DMS79 (cell line): ENCODE results near the gene PSMC6.
"Not testable (repeated sequence)": the region's sequence is repeated elsewhere in the genome, so short reads cannot be mapped to it uniquely, and the experiment has no call there.

ENCODE experiments used
- DNase-seq: peaks from one replicate; lab custom pipeline; 2025; lab: John Stamatoyannopoulos, UW

PSMC6 gene

DNA sequence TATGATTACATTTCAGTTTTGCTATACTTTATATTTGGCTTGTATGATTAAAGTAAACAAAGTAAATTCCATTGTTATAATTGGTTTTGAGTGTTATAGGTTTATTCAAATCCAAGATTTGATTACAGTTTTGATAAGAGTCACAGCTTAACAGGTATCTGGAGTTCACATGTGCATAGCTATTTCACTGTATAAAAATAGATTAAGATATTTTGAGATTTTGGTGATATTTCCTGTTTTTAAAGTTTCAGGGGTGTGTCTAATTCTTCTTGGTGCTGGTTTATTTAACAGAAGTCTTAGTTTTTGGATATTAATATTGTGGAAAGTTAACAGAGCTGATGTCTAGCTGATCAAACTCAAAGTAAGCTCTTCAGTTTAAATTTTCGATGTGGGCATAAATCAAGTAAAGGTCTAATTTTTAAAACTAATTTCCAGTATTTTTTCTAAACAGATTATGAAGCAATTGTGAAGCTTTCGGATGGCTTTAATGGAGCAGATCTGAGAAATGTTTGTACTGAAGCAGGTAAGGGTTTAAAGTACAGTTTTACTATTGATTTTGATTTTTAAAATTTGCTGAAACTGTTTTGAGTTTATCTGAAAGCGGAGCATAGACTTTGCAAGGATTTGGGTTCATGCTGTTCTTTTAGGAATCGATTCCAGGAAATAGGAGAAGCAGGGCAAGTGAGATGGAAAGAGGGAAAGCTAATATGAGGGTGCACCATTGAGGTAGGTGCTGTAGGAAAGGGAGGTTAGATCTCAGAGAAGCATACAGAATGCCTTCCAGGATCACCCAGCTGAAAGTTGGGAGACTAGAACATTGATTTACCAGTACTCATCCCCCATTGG is 16.7 kb downstream of the PSMC6 start:
- DNase-seq, result no peak

DNA sequence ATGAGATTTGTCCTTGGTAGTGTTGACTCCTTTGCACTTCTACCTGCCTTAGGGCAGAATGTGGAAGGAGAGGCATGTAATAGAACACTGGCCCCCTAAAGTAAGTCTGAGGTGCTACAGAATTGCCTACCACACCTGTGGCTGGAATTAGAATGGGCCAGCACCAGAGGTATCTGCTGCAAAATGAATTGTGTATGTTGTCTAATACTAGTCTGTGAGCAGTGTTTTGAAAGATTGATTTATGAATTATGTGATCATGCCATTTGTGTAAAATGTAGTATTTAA is 17.3 kb downstream of the PSMC6 start:
- DNase-seq, result no peak

DNA sequence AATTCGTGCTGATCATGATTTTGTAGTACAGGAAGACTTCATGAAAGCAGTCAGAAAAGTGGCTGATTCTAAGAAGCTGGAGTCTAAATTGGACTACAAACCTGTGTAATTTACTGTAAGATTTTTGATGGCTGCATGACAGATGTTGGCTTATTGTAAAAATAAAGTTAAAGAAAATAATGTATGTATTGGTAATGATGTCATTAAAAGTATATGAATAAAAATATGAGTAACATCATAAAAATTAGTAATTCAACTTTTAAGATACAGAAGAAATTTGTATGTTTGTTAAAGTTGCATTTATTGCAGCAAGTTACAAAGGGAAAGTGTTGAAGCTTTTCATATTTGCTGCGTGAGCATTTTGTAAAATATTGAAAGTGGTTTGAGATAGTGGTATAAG is 20.5 kb downstream of the PSMC6 start:
- DNase-seq, result not testable (repeated sequence)

DNA sequence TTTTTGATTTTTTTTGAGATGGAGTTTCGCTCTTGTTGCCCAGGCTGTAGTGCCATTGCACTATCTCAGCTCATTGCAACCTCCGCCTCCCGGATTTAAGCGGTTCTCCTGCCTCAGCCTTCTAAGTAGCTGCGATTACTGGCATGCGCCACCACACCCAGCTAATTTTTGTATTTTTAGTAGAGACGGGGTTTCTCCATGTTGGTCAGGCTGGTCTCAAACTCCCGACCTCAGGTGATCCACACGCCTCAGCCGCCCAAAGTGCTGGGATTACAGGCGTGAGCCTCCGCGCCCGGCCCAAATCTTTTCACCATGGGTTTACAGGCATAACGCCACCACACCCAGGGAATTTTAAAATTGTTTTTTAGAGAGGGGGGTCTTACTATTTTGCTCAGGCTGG is 22.0 kb downstream of the PSMC6 start:
- DNase-seq, result not testable (repeated sequence)

DNA sequence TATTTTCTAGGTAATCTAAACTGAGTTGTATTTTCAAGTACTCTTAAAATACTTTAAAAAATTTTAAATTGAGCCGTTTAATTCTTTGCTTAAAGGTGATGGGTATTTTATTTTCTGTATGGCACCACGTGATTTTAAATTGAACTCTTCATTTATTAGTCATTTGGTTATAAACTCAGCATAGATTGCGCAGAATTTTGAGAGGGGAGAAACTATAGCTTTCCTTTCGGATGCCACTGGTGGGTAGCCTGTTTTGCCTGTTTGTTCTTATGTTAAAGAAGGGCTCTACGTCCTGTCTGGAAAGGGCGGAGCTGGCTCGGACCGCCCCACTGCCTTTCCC is 22.6 kb downstream of the PSMC6 start:
- no peak for DNase-seq

DNA sequence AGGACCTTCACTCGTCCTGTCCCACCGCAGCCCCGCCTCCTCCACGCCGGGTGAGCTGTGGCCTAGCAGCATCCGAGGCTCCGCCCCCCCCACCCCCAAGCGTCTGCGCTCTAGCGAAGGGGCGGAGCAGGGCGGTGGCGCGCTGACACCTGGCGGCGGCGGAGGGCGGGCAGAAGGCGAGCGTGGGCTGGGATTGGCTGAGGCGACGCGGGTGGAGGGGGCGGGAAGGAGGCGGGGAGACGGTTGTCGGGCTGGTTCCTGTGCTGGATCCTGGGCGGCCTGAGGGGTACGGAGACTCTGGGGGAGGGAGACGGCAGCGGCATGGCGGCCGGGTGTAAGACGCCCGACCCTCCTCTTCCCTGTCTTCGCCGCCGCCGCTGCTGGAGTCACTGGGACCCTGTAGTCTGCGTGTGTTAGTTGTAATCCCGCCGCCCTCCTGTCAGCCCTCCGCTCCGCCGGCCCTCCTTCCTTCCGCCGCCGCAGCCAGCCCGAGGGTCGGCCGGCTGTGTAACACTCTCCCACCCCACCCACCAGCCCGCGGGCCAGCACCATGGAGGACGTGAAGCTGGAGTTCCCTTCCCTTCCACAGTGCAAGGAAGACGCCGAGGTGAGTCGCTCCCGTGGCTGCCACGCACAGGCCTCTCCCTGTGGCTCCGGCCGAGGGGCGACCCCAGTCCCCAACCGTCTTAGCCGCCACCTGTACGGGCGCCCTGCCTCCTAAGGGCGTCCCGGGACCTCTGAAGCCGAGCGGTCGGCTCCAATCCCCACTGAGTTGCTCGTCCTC is 23.1 kb downstream of the PSMC6 start, which contains the start of gene STYX:
Gene STYX, plus strand, starts transcription at position 242 of the 784 bp plus-strand sequence. Its CDS starts 309 bp downstream, at position 551.
- peak; percentile 99 for DNase-seq

DNA sequence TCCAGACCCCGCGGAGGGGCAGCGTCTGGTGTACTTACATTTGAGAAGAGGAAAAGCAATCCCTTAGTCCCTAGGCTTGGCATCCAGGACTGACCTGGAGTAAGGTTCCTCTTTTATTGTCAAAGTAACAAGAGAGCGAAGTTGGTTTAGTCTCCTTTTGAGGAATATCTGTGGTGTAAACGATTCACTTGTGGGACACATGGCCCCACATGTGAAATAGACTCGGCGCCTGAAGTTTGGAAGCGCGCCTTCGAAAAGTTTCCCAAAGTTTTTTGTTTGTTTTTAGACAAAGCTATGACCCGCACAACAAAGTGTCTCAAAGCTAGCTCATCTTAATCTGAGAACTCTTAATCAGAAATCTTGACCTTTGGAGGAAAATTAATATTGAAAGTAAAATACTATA is 23.7 kb downstream of the PSMC6 start:
- peak; percentile 16 for DNase-seq

DNA sequence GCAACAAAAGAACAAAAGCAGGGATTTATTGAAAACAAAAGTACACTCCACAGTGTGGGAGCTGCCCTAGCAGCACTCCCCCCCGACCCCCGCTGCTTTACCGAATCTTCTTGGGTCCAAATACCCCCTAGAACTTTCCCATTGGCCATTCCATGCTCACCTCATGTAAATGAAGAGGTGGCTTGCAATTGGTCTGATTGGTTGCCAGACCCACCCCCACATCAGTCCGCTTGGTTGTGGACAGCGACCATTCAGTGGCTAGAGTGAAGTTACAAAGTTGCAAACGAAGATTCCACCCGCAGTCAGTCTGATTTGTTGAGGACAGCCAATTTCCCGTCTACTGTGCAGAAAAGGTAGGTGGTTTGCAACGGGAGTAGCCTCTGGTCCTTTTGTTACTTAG is 26.8 kb downstream of the PSMC6 start:
- no peak for DNase-seq

DNA sequence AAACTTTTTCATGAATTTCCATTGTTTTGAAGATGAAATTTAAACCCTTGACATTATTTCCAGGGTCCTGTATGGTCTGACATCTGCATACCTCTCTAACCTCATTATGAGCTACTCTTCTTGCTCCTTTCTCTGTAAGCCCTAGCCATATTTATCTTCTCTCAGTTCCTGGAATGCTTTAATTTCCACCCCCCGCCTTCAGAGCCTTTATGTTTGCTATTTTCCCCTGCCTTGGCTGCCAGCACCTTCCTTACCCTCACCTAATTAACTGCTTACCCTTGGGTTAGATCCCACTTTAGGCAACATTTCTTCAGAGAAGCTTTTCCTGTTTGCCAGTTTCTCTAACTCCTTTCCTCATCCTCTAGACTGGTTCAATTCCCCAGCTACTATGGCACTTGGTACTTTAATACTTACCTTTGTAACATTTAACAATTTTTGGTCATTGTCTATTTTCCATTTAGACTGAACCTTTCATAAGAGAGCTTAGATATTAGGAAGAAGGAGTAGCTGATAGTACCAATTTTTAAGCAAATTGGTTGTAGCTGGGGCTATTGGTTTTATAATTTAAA is 29.0 kb downstream of the PSMC6 start:
- DNase-seq, result no peak

DNA sequence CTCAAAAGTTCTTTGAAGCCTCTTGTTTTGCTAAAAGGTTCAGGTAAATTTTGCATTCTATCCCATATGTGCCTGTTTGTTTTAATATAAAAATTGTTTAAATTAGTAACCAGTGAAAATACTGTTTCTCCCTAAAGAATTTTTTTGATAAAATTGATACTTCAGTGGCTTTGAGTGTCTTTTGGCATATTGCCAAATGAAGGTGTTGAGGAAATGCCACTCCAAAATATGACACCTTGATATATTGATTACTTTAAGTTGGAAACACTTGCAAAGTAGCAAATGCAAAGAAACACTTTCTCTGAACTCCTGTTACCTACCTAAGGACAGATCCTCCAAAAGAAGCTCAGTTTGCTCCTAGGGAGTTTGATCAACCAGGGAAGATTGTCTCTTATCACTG is 31.4 kb downstream of the PSMC6 start:
- DNase-seq, result no peak

DNA sequence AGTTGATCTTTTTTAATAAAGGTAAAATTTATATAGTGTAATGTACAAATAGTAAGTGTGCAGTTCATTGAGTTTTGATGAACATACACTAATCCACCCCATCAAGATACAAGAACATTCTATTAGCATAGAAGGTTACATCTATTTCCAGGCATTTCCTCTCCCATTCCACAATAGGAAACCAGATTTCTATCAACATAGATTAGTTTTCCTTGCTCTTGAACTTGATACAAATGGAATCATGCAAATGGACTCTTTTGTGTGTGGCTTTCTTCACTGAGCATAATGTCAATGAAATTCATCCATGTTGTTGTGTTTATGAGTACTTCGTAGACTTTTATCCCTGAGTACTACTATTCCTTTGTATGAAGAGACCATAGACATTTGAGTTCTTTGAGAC is 33.8 kb downstream of the PSMC6 start:
- no peak for DNase-seq

DNA sequence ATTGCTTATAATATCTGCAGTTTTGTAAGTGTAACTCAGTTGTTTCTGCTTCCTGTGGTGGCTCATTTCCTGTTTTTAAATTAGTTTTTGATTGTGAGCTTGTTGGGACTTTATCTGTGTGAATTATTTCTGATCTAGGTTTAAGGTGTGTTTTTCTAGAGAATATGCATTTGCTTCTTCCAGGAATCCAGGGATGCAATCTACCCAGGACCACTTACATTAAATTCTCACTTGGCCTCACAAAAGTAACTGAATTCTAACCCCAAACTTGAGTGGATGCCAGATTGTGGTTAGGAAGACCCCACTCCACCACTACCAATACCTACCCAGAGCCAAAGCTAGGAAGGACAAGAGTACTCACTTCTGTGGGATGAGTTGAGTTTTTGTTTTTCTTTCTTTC is 34.9 kb downstream of the PSMC6 start:
- no peak for DNase-seq

DNA sequence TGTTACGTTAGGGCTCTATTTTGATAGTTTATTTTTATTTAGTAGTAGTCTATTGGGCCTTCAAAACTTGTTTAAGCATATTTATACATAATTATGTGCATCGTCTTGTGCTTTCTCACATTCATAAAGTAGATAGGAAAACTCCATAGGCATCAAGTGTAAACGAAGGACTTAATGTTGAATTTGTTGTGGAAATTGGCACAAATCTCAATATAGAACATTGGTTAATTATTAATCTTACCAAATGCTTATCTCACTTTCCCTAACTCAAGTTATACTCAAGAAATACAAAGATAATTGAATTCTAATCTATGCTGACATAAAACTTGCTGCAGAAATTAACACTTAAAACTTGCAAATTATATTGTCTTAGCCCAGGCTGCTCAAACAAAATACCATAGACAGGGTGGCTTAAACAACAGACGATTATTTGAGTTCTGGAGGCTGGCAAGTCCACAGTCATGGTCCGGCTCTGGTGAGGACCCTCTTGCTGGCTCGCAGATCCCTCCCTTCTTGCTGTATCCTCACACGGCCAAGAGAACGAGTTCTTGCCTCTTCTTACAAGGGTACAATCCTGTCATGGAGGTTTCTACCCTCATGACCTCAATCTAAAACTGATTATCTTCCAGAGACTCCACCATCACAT is 41.8 kb downstream of the PSMC6 start:
- no peak for DNase-seq

DNA sequence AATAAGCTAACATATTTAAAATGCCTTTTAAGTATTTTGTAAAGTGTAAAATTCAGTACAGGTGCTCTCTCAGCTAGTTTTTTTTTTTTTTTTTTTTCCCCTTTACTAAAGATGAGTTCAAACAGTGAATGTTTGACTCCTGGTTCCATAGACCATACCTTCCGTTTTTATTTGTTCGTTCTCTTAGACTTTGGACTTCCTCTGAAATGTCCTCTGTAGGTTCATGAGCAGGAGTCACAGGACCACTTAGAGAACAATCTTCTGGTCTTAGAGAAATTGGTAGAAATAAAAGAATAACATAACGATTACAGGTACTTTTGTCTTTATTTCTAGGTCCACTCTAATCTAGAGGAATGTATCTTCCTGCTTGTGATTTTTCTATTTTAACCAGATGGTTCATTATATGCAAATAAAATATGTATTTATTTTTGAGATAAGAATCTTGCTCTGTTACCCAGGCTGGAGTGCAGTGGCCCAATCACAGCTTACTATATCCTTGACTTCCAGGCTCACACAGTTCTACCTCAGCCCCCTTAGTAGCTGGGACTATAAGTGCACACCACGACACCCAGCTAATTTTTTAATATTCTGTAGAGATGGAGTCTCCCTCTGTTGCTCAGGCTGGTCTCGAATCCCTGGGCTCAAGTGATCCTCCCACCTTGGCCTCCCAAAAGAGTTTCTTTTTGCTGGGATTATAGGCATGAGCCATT is 48.8 kb downstream of the PSMC6 start:
- no peak for DNase-seq

DNA sequence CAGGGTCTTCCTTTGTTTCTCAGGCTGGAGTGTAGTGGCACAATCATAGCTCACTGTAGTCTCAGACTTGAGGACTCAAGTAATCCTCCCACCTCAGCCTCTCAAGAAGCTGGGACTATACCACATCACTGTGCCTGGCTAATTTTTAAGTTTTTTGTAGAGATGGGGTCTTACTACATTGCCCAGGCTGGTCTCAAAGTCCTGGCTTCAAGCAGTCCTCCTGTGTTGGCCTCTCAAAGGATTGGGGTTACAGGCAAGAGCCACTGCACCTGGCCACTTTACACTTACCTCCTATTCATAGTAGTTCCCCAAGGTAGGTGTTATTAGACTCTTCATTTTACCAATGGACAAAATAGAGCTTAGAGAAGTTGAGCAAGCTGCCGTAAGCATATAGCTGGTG is 52.1 kb downstream of the PSMC6 start:
- no peak for DNase-seq

DNA sequence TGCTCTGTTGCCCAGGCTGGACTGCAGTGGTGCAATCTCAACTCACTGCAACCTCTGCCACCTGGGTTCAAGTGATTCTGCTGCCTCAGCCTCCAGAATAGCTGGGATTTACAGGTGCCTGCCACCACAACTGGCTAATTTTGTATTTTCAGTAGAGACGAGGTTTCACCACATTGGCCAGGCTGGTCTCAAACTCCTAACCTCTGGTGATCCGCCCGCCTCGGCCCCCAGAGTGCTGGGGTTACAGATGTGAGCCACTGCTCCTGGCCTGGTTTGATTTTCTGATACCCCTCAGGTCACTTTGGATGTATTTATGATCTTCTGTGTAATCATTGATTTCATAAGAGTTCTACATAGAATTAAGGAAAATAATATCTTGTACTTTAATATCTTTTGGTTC is 55.9 kb downstream of the PSMC6 start:
- DNase-seq, result not testable (repeated sequence)

DNA sequence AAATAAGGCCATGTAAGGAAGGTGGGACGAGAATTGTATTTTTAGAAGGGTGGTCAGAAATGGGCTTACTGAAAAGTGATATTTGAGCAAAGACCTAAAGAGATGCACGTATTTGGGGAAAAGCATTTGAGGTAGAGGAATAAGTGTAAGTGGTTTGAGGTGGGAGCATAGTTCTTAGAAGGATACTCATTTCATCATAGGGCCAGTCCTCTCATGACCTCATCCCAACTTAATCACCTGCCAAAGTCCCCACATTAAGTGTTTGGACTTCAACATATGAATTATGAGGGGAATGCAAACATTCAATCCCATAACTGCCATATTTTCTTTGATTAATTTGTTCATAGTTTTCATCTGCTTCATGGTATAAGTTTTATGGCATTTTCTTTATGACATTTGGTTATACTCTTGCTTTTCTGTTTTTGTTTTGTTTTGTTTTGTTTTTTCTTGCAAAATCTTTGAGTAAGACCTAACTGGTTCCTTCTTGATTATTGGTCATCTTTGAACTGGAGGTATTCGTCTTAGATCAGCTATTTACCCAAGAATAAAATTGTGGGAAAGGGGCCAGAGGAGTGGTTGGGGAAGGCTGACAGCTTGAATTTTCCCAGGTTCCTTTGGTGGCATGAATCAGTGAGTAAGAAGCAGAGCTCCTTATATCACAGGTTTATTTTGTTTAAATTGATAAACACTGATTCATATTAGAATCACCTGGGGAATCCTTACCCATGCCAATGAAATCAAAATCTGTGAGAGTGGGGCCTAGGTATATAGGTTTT is 60.2 kb downstream of the PSMC6 start:
- DNase-seq, result no peak

DNA sequence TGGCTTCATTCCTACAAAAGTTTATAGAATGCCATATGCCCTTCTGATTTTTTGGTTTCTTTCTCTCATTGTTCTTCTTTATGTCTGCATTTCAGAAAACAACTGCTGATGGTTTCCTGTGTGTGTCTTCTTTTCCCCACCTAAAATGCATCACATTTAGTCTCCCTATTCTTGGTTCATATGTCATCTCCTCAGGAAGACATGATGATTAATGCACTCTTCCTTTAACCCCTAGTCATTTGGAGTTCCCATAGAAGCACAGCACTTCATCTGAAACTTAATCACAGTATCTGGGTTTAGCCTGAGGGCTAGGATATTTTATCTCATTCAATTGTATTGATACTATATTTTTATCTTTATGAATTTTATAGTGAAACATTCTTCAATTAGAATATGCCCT is 62.9 kb downstream of the PSMC6 start:
- no peak for DNase-seq

DNA sequence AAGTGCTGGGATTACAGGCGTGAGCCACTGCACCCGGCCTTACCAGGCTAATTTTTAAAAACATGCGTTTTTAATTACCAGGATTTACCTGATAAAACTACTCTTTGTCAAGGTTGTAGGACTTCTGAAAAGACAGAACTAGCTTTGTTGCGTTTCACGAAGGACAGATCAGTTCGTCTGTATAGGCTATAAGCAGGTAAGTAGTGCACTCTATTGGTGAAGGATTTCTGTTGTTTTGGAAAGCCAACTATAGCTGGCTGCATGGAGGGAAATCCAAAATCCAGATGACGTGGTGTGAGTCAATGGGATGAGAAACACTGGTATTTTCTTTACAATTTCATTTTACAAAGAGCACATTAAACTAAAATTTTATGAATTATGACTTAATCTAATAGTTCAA is 69.8 kb downstream of the PSMC6 start:
- no peak for DNase-seq
